Testis (tissue), 2 donors: ENCODE measurements around the gene KLHL29.

Experiments used
- CTCF ChIP-seq, 3 experiments: fragments of 450-650 bp in 2 of 3; fragments of 200-600 bp in 1 of 3; sonication (generic) in 1 of 3; IDR thresholded peaks; one replicate each; pipeline ENCODE4 v1.5.1; 2016 to 2019; ENCODE audit warnings: antibody characterized with exemption in 3 of 3, mild to moderate bottlenecking in 2 of 3, moderate library complexity in 1 of 3
- POLR2A ChIP-seq: fragments of 450-650 bp; IDR thresholded peaks from one replicate; pipeline ENCODE4 v1.6.1; 2017; ENCODE audit warnings: antibody characterized with exemption, mild to moderate bottlenecking, moderate library complexity

DNA sequence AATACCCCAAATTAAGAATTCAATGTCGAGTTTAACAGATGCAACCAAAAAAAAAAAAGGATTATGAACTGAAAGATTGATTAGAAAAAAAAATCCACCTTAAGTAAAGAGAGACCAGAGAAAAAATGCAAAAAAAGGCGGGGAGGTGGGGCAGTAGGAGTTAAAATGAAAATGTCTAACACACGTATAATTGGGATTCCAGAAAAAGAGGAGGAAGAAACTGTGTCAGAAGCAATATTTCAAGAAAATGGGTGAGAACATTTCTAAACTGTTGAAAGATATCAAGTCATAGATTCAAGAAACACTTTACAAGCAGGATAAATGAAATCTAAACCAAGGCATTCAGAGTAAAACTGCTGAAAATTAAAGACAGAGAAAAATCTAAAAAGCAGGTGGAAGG is 226.9 kb downstream of the KLHL29 start:
- no peak for TF ChIP-seq POLR2A
- no peak for TF ChIP-seq CTCF (IDR thresholded peaks at IDR 0.05)
